GM12892 (cell line): Measurements from ENCODE around the gene SPEG.

Experiments used
- POLR2A ChIP-seq: IDR thresholded peaks from 2 replicates; pipeline ENCODE4 v1.6.1; 2011; ENCODE audit warnings: low read depth, low read length, control low read depth
- POLR2AphosphoS5 ChIP-seq: IDR thresholded peaks from 2 replicates; pipeline ENCODE4 v1.6.1; 2011; ENCODE audit warnings: low read depth, low read length, control low read depth
- TAF1 ChIP-seq: IDR thresholded peaks from 2 replicates; pipeline ENCODE4 v1.6.1; 2011; ENCODE audit warnings: low read depth, mild to moderate bottlenecking, control low read depth, low read length, borderline replicate concordance

- no peak for TF ChIP-seq POLR2AphosphoS5
- no peak for TF ChIP-seq POLR2A
- TF ChIP-seq TAF1: no peak
Measured at GRCh38 chr2:219435701-219436100, 1.1 kb downstream of the SPEG start.
